Spleen (tissue), 11 donors: ENCODE measurements around the gene FCRL6. TPM values are rescaled to one million over a fixed set of nuclear protein-coding genes. Genes with fewer than 3 reads are reported as not detected.

Experiments
- DNase-seq: peaks from one replicate; pipeline ENCODE4 v3.0.0-alpha.2; 2020
- H3K27ac ChIP-seq, 8 donors: fragments of 200-600 bp; sonication (generic) in 7 of 8; 1 replicate in 4 of 8; 2 replicates in 4 of 8; pipeline versions ENCODE4 v1.5.0 to v1.8.0; 2016 to 2021; ENCODE audit warnings: inconsistent platforms in 4 of 8, mild to moderate bottlenecking in 4 of 8, moderate library complexity in 1 of 8
- H3K27me3 ChIP-seq, 7 donors: fragments of 200-600 bp; sonication (generic) in 6 of 7; replicated peaks in 1 of 7; 1 replicate in 4 of 7; 2 replicates in 3 of 7; pipeline versions ENCODE4 v1.5.0 to v1.8.0; 2016 to 2021; ENCODE audit warnings: inconsistent platforms in 3 of 7, mild to moderate bottlenecking in 1 of 7
- H3K36me3 ChIP-seq, 6 donors: fragments of 200-600 bp; sonication (generic) in 5 of 6; 1 replicate in 4 of 6; 2 replicates in 2 of 6; pipeline versions ENCODE4 v1.5.0 to v1.8.0; 2016 to 2021; ENCODE audit warnings: inconsistent platforms in 2 of 6
- H3K4me1 ChIP-seq, 6 donors: fragments of 200-600 bp; sonication (generic) in 5 of 6; 1 replicate in 3 of 6; 2 replicates in 3 of 6; pipeline versions ENCODE4 v1.5.0 to v1.8.0; 2016 to 2021; ENCODE audit warnings: inconsistent platforms in 3 of 6
- H3K4me3 ChIP-seq, 8 donors: fragments of 200-600 bp; sonication (generic) in 7 of 8; 1 replicate in 4 of 8; 2 replicates in 4 of 8; pipeline versions ENCODE4 v1.5.0 to v1.8.0; 2016 to 2021; ENCODE audit warnings: inconsistent platforms in 4 of 8, mild to moderate bottlenecking in 4 of 8, moderate library complexity in 2 of 8
- H3K9me3 ChIP-seq, 8 donors: fragments of 200-600 bp; sonication (generic) in 7 of 8; 1 replicate in 4 of 8; 2 replicates in 4 of 8; pipeline versions ENCODE4 v1.5.0 to v1.8.0; 2016 to 2021; ENCODE audit warnings: inconsistent platforms in 4 of 8
- CTCF ChIP-seq, 11 experiments: fragments of 200-600 bp in 7 of 11; fragments of 450-650 bp in 4 of 11; sonication (generic) in 4 of 11; IDR thresholded peaks in 8 of 11; conservative IDR thresholded peaks in 3 of 11; 1 replicate in 7 of 11; 2 replicates in 4 of 11; pipeline versions ENCODE4 v1.4.0 to v1.8.0; 2016 to 2021; ENCODE audit warnings: antibody characterized with exemption in 11 of 11, inconsistent platforms in 4 of 11, mild to moderate bottlenecking in 1 of 11
- POLR2A ChIP-seq, 3 donors: fragments of 450-650 bp; IDR thresholded peaks; one replicate each; pipeline ENCODE4 v1.5.1; 2017; ENCODE audit warnings: antibody characterized with exemption in 3 of 3, mild to moderate bottlenecking in 1 of 3
- POLR2AphosphoS5 ChIP-seq, 3 donors: sonication (generic); formaldehyde crosslinking; IDR thresholded peaks; one replicate each; pipeline ENCODE4 v1.5.1; 2017; ENCODE audit warnings: antibody characterized with exemption in 3 of 3
- WGBS, 5 donors: extraction: QIAGEN DNeasy Blood & Tissue Kit in 3 of 5; methylation state at CpG; one replicate each; pipeline versions ENCODE4 v1.1.5 to v1.1.7; 2013 to 2018; 5-methylcytosine and 5-hydroxymethylcytosine counted together
- intact Hi-C: fragments of 100-400 bp; cut with DNase I; formaldehyde crosslinking; loops from one replicate; pipeline ENCODE4 v1.15.0; 2023; ENCODE audit warnings: low total_unique reads
- polyA plus RNA-seq, 3 donors: library from polyadenylated mRNA; stranded (reverse); fragments of 200-250 nt; gene quantifications; one replicate each; pipeline ENCODE4 v1.2.1, GENCODE V29; 2013
- total RNA-seq, 7 donors: library from RNA; depleted of rRNA in 3 of 7; stranded (reverse); fragments of >200 nt in 3 of 7; fragmentation: NEBNext Ultra II Directional in 4 of 7; extraction: Animal tissue kit (Norgen Biotek cat#: 25700) in 4 of 7; gene quantifications; one replicate each; pipeline versions ENCODE4 v1.1.0 to v1.2.1, GENCODE V29; 2016 to 2021
- donor health status: healthy with polysubstance abuse.
- donor health status: DM: no; HTN: no; CAD: no; lungs with moderate emphysema.
- donor health status: DM: no; HTN: no; CAD: no.
- donor health status: Bipolar disorder and iron deficiency.
- donor health status: healthy.
- donor health status: DM: no; HTN: no; CAD: no.
- donor health status: DM: yes; HTN: yes; CAD: no.

Gene FCRL6
- total and polyA plus RNA-seq, 10 donors = 0.52 to 24.4 (median 13.3) TPM

DNA sequence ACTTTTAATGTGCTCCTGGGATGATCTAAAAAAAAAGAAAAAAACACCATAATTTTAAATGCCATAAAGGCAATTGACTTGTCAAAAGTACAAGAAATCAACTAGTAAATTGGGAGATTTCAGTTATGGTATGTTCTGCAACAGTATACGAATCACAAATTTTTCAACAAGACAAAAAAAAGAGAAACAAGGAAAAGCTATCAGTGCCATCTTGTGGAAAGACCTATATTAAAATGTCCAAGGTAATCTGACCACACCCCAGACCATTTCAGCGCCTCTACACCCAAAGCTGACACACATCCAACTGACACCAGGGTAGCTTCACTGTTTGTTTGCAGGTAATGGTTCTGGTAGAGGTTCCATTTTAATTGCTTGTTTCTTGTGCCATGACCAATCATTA lies 26.4 kb upstream of the FCRL6 start:
- TF ChIP-seq POLR2AphosphoS5 (IDR thresholded peaks at IDR 0.05) (no peak), POLR2A (IDR thresholded peaks at IDR 0.05) (no peak), CTCF (IDR thresholded peaks at IDR 0.05 in 8 of 11, conservative IDR thresholded peaks at IDR 0.05 in 3 of 11) (no peak)
- H3K4me1 ChIP-seq = peaks cover 6 to 17% (median 12%) of the 10 kb centered on the region in 6 donors
- DNase-seq = no peak
- intact Hi-C loops = no loop called here
- no peaks in the 10 kb centered on the region for H3K36me3 ChIP-seq
- 67 to 89% (median 73%) methylated on average over 2 of the region's 2 CpGs for WGBS, 5 donors
- H3K27me3 ChIP-seq = peaks cover 0 to 10% (median 0%) of the 10 kb centered on the region in 7 donors
- H3K27ac ChIP-seq = no peak overlapping the region
- H3K9me3 ChIP-seq = no peaks in the 10 kb centered on the region
- H3K4me3 ChIP-seq = no peak overlapping the region

DNA sequence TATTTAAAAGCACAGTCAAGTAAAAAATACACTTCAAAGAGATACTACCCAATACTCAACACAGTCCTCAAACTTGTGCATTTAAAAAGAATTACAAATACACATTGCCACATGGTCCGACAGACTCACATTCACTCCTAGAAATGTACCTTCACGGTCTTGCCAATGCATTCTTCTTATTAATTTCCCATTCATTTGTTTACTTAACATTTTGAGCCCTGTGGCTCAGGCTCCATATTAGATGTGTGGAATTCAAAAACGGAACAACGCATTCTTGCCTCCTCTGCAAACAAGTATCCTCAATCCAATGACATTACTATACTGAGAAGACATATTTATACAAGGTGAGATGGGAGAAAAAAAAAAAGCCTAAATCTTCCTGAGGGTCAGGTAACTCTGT lies 23.9 kb upstream of the FCRL6 start:
- peaks cover 12 to 30% (median 21%) of the 10 kb centered on the region in 6 donors for H3K4me1 ChIP-seq
- peaks cover 0 to 8% (median 0%) of the 10 kb centered on the region in 6 donors for H3K36me3 ChIP-seq
- DNase-seq = no peak
- H3K9me3 ChIP-seq = no peaks in the 10 kb centered on the region
- no peak overlapping the region for H3K27ac ChIP-seq
- H3K27me3 ChIP-seq = no peaks in the 10 kb centered on the region
- no peak overlapping the region for H3K4me3 ChIP-seq
- no peak for TF ChIP-seq POLR2AphosphoS5 (IDR thresholded peaks at IDR 0.05)
- no peak for TF ChIP-seq POLR2A (IDR thresholded peaks at IDR 0.05)
- intact Hi-C loops = no loop called here
- 88 to 97% (median 94%) methylated on average over 4 of the region's 4 CpGs for WGBS, 5 donors

DNA sequence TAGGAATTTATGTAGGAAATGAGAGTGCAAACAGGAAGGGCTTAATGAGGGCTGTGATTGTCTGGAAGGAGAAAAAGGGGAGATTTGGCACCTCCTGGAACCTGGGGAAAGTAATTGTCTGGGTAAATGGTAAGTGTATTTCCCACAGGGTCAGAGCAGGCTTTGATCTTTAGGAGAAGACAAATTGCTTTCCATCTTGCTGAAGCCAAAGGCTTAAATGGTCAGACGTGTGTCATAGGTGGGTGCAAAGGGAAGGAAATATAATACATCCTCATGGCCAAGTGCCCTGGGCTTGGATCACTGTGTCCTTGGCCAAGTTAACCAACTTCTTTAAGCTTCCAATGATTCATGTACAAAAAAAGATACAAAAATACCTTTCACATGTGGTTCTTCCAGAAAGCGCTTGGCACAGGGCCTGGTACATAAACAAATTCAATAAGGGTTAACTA lies 22.7 kb upstream of the FCRL6 start:
- DNase-seq = no peak

DNA sequence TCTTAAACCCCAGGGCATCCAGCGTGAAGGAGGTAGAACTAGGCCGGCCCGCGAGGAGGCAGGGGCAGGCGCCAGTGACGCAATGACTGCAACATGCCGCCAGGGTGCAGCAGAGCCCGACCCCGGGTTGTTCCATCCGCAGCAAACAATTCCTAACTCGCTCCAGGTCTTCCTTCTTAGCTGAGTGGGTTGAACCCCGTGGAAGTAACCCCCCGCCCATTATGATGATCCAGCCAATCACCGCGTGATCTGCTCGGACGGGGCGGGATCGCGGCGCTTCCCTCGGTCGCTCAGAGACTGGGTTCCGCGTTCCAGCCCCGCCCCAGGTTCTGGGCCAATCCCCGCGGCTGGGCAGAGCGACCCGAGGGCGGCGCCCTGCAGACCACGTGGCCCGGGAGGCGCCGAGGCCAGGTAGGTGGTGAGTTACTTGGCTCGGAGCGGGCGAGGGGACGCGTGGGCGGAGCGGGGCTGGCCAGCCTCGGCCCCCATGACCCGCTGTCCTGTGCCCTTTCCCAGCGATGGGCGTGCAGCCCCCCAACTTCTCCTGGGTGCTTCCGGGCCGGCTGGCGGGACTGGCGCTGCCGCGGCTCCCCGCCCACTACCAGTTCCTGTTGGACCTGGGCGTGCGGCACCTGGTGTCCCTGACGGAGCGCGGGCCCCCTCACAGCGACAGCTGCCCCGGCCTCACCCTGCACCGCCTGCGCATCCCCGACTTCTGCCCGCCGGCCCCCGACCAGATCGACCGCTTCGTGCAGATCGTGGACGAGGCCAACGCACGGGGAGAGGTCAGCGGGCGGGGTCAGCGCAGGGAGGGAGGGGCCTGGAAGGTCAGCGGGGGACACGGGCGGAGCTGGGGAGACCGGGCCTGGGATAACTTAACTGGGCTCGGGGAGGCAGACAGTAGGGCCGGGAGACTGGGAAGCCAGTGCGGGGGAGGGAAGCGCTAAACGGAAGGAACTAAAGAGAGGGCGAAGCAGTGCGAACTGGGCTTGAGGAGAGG lies 21.3 kb upstream of the FCRL6 start, which contains the start of gene DUSP23:
Gene DUSP23 (plus strand): TSS at position 380 of the 1,000 bp plus-strand sequence. CDS start 139 bp downstream, at position 519.
- peak; percentile 94 to 96 (median 94) for TF ChIP-seq POLR2AphosphoS5 (IDR thresholded peaks at IDR 0.05)
- TF ChIP-seq POLR2A (IDR thresholded peaks at IDR 0.05) = peak in 2 of 3 donors; percentile 5 to 39
- peak; percentile 93 to 98 (median 95) for TF ChIP-seq CTCF (IDR thresholded peaks at IDR 0.05 in 8 of 11, conservative IDR thresholded peaks at IDR 0.05 in 3 of 11)
- Histone ChIP-seq H3K27me3 (no peaks in the 10 kb centered on the region), H3K27ac (peak within 1 kb of the TSS; percentile 66 to 88 (median 80)), H3K36me3 (peaks cover 0 to 8% (median 0%) of the 10 kb centered on the region in 6 donors), H3K4me3 (peak within 1 kb of the TSS; percentile 78 to 99 (median 94)), H3K4me1 (peaks cover 12 to 30% (median 21%) of the 10 kb centered on the region in 6 donors), H3K9me3 (no peaks in the 10 kb centered on the region)
- 1 to 4% (median 1%) methylated on average over 70 to 88 of the region's 88 CpGs for WGBS, 5 donors
- DNase-seq = peak; percentile 99
- intact Hi-C loops = loop anchor here (10.0 kb wide), 1 partner anchor 314 kb away; the partner anchor contains the start of gene IGSF8

More for the DNA sequence above, 22.7 kb upstream of the FCRL6 start:
- Histone ChIP-seq H3K4me3 (no peak overlapping the region), H3K36me3 (peaks cover 0 to 8% (median 0%) of the 10 kb centered on the region in 6 donors), H3K9me3 (no peaks in the 10 kb centered on the region), H3K4me1 (peaks cover 12 to 30% (median 21%) of the 10 kb centered on the region in 6 donors), H3K27me3 (no peaks in the 10 kb centered on the region), H3K27ac (peak overlapping the region in 1 of 8 donors; percentile 30)
- intact Hi-C loops = no loop called here
- WGBS, 5 donors = 72 to 79% (median 76%) methylated on average over 2 of the region's 2 CpGs
- no peak for TF ChIP-seq POLR2A (IDR thresholded peaks at IDR 0.05)
- TF ChIP-seq POLR2AphosphoS5 (IDR thresholded peaks at IDR 0.05) = no peak
- TF ChIP-seq CTCF (IDR thresholded peaks at IDR 0.05 in 8 of 11, conservative IDR thresholded peaks at IDR 0.05 in 3 of 11) = no peak
